CD4-positive, alpha-beta T cell treated with Interleukin-4 for 4 hours (primary cell): ENCODE data around the gene DGCR2.
"Not testable (repeated sequence)": the region's sequence is repeated elsewhere in the genome, so short reads cannot be mapped to it uniquely, and the experiment has no call there.

ENCODE experiments used
- DNase-seq: peaks from one replicate; pipeline ENCODE4 v3.0.0-alpha.2; 2020

The DGCR2 gene

GRCh38 chr22:19038164-19038546 is 84.1 kb downstream of the DGCR2 start:
- no peak for DNase-seq

- DNase-seq = no peak
Measured at GRCh38 chr22:19037282-19038163, 84.7 kb downstream of the DGCR2 start.

GRCh38 chr22:19036523-19037273 is 85.5 kb downstream of the DGCR2 start:
- no peak for DNase-seq

GRCh38 chr22:19036229-19036522 is 86.0 kb downstream of the DGCR2 start:
- no peak for DNase-seq

GRCh38 chr22:19035474-19036228 is 86.6 kb downstream of the DGCR2 start:
- DNase-seq = no peak

- DNase-seq = not testable (repeated sequence)
Measured at GRCh38 chr22:19035126-19035473, 87.1 kb downstream of the DGCR2 start.

GRCh38 chr22:19034724-19035120 is 87.5 kb downstream of the DGCR2 start:
- not testable (repeated sequence) for DNase-seq

- not testable (repeated sequence) for DNase-seq
Measured at GRCh38 chr22:19034031-19034723, 88.0 kb downstream of the DGCR2 start.

- not testable (repeated sequence) for DNase-seq
Measured at GRCh38 chr22:19033568-19033905, 88.7 kb downstream of the DGCR2 start.

- not testable (repeated sequence) for DNase-seq
Measured at GRCh38 chr22:19032898-19033567, 89.2 kb downstream of the DGCR2 start.

GRCh38 chr22:19032156-19032785 is 89.9 kb downstream of the DGCR2 start:
- not testable (repeated sequence) for DNase-seq

GRCh38 chr22:19030889-19031252 is 91.3 kb downstream of the DGCR2 start:
- not testable (repeated sequence) for DNase-seq

GRCh38 chr22:19030226-19030888 is 91.9 kb downstream of the DGCR2 start:
- not testable (repeated sequence) for DNase-seq

GRCh38 chr22:19029113-19030103 is 92.8 kb downstream of the DGCR2 start:
- DNase-seq = not testable (repeated sequence)

- not testable (repeated sequence) for DNase-seq
Measured at GRCh38 chr22:19028060-19028455, 94.2 kb downstream of the DGCR2 start.

- not testable (repeated sequence) for DNase-seq
Measured at GRCh38 chr22:19027371-19028059, 94.7 kb downstream of the DGCR2 start.

GRCh38 chr22:19026080-19026479 is 96.1 kb downstream of the DGCR2 start:
- DNase-seq = not testable (repeated sequence)

- not testable (repeated sequence) for DNase-seq
Measured at GRCh38 chr22:19024956-19025489, 97.2 kb downstream of the DGCR2 start.

- DNase-seq = not testable (repeated sequence)
Measured at GRCh38 chr22:19023931-19024330, 98.3 kb downstream of the DGCR2 start.
